Smooth muscle cell (in vitro differentiated cells): ENCODE results near the gene XPA. TPM values are rescaled to one million over a fixed set of nuclear protein-coding genes. Genes with fewer than 3 reads are reported as not detected.

Experiments
- DNase-seq: peaks from one replicate; lab custom pipeline; 2025; ENCODE audit not compliant: unreplicated experiment; lab: John Stamatoyannopoulos, UW
- H2AFZ ChIP-seq: fragments of 200-600 bp; sonication (generic); 2 replicates; pipeline ENCODE4 v1.6.0; 2016; ENCODE audit warnings: antibody characterized with exemption, low read depth, mild to moderate bottlenecking
- H3F3A ChIP-seq: fragments of 200-600 bp; sonication (generic); 2 replicates; pipeline ENCODE4 v1.6.0; 2017; ENCODE audit warnings: antibody characterized with exemption, low read depth
- H3K27ac ChIP-seq: fragments of 200-600 bp; sonication (generic); 2 replicates; pipeline ENCODE4 v1.5.1; 2016; ENCODE audit warnings: low read depth, mild to moderate bottlenecking
- H3K27me3 ChIP-seq: fragments of 200-600 bp; sonication (generic); 2 replicates; pipeline ENCODE4 v1.6.1; 2016; ENCODE audit warnings: low read depth, mild to moderate bottlenecking
- H3K36me3 ChIP-seq: fragments of 200-600 bp; sonication (generic); 2 replicates; pipeline ENCODE4 v1.5.1; 2016; ENCODE audit warnings: low read depth
- H3K4me1 ChIP-seq: fragments of 200-600 bp; sonication (generic); 2 replicates; pipeline ENCODE4 v1.5.1; 2016; ENCODE audit warnings: low read depth
- H3K4me2 ChIP-seq: fragments of 200-600 bp; sonication (generic); 2 replicates; pipeline ENCODE4 v1.6.0; 2016; ENCODE audit warnings: mild to moderate bottlenecking
- H3K4me3 ChIP-seq: fragments of 200-600 bp; sonication (generic); 2 replicates; pipeline ENCODE4 v1.5.1; 2016; ENCODE audit warnings: mild to moderate bottlenecking
- H3K79me2 ChIP-seq: fragments of 200-600 bp; sonication (generic); 2 replicates; pipeline ENCODE4 v1.6.0; 2016; ENCODE audit warnings: low read depth, mild to moderate bottlenecking
- H3K9ac ChIP-seq: fragments of 200-600 bp; sonication (generic); 2 replicates; pipeline ENCODE4 v1.6.0; 2016; ENCODE audit warnings: low read depth
- H3K9me3 ChIP-seq: fragments of 200-600 bp; sonication (generic); replicated peaks from 2 replicates; pipeline ENCODE4 v1.5.1; 2016; ENCODE audit warnings: low read depth
- H4K20me1 ChIP-seq: fragments of 200-600 bp; sonication (generic); 2 replicates; pipeline ENCODE4 v1.6.0; 2016; ENCODE audit warnings: low read depth
- WGBS: methylation state at CpG from one replicate; pipeline ENCODE4 v1.1.7; 2016; ENCODE audit warnings: low lambda C conversion rate; 5-methylcytosine and 5-hydroxymethylcytosine counted together
- polyA plus RNA-seq: library from polyadenylated mRNA; unstranded; fragments of >200 nt; fragmentation: Nextera tagmentation; extraction: Ambion mirVana; gene quantifications from 2 replicates; pipeline ENCODE4 v1.2.1, GENCODE V29; 2016
- total RNA-seq: library from RNA; depleted of rRNA; stranded (reverse); fragments of >200 nt; gene quantifications from 2 replicates; pipeline ENCODE4 v1.2.3, GENCODE V29; 2014
- TF ChIP-seq, protein P1 (sequence below): fragments of 200-600 bp; sonication (generic); IDR thresholded peaks from 2 replicates; pipeline ENCODE4 v1.5.1; 2017; ENCODE audit warnings: borderline replicate concordance, mild to moderate bottlenecking, antibody characterized with exemption; ENCODE audit not compliant: insufficient read depth, poor library complexity, severe bottlenecking

XPA gene
- total and polyA plus RNA-seq, 2 experiments from 2014 or later: 7.5 to 9.7 TPM

DNA sequence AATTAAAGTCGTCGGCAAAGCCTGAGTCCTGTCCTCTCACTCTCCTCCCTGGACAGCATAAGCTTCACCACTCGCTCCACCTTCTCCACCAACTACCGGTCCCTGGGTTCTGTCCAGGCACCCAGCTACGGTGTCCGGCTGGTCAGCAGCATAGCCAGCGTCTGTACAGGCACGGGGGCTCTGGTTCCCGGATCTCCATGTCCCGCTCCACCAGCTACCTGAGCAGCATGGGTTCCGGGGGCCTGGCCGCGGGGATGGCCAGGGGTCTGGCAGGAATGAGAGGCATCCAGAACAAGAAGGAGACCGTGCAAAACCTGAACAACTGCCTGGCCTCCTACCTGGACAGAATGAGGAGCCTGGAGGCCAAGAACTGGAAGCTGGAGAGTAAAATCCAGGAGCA is 1.7 kb upstream of the XPA start:
- WGBS: 93% methylated on average over 14 of the region's 14 CpGs
- Histone ChIP-seq H3K4me3 (no peak overlapping the region), H2AFZ (no peak overlapping the region), H3K79me2 (peaks cover 21% of the 10 kb centered on the region), H3K4me1 (peaks cover 16% of the 10 kb centered on the region), H3K9ac (no peak overlapping the region), H3K4me2 (no peak overlapping the region), H3K9me3 (no peaks in the 10 kb centered on the region), H3F3A (peaks cover 4% of the 10 kb centered on the region), H4K20me1 (peaks cover 22% of the 10 kb centered on the region), H3K36me3 (no peaks in the 10 kb centered on the region), H3K27ac (no peak overlapping the region), H3K27me3 (no peaks in the 10 kb centered on the region)
- TF ChIP-seq, protein P1, sequence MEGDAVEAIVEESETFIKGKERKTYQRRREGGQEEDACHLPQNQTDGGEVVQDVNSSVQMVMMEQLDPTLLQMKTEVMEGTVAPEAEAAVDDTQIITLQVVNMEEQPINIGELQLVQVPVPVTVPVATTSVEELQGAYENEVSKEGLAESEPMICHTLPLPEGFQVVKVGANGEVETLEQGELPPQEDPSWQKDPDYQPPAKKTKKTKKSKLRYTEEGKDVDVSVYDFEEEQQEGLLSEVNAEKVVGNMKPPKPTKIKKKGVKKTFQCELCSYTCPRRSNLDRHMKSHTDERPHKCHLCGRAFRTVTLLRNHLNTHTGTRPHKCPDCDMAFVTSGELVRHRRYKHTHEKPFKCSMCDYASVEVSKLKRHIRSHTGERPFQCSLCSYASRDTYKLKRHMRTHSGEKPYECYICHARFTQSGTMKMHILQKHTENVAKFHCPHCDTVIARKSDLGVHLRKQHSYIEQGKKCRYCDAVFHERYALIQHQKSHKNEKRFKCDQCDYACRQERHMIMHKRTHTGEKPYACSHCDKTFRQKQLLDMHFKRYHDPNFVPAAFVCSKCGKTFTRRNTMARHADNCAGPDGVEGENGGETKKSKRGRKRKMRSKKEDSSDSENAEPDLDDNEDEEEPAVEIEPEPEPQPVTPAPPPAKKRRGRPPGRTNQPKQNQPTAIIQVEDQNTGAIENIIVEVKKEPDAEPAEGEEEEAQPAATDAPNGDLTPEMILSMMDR: no peak
- no peak for DNase-seq

DNA sequence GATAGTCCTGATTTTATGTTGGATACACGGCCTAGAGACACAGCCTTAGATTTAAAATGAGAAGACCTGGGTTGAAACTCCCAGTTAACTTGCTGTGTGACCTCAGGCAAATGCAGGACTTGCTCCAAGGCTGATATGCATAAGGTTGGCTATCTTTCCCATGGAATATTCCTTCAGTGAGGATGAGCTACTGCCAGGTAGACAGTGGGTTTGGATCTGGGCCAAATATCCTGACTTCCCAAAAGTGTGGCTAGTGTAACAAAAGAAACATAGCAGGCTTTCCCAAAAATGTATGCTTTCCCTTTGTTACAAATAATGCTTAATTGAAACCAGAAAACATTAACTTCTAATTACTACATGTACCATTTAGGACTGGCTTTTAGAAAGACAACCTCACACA is 697 bp upstream of the XPA start:
- H2AFZ ChIP-seq: peak overlapping the region; percentile 34
- H3K4me1 ChIP-seq: peaks cover 16% of the 10 kb centered on the region
- no peaks in the 10 kb centered on the region for H3F3A ChIP-seq
- no peak overlapping the region for H3K27ac ChIP-seq
- H3K4me2 ChIP-seq: peak overlapping the region; percentile 99
- H3K9ac ChIP-seq: no peak overlapping the region
- H3K27me3 ChIP-seq: no peaks in the 10 kb centered on the region
- TF ChIP-seq, protein P1: no peak
- no peaks in the 10 kb centered on the region for H3K9me3 ChIP-seq
- WGBS: 71% methylated on average over 1 of the region's 1 CpG
- peak overlapping the region; percentile 68 for H3K4me3 ChIP-seq
- no peak for DNase-seq
- no peaks in the 10 kb centered on the region for H3K36me3 ChIP-seq
- H3K79me2 ChIP-seq: peaks cover 26% of the 10 kb centered on the region
- H4K20me1 ChIP-seq: peaks cover 25% of the 10 kb centered on the region

DNA sequence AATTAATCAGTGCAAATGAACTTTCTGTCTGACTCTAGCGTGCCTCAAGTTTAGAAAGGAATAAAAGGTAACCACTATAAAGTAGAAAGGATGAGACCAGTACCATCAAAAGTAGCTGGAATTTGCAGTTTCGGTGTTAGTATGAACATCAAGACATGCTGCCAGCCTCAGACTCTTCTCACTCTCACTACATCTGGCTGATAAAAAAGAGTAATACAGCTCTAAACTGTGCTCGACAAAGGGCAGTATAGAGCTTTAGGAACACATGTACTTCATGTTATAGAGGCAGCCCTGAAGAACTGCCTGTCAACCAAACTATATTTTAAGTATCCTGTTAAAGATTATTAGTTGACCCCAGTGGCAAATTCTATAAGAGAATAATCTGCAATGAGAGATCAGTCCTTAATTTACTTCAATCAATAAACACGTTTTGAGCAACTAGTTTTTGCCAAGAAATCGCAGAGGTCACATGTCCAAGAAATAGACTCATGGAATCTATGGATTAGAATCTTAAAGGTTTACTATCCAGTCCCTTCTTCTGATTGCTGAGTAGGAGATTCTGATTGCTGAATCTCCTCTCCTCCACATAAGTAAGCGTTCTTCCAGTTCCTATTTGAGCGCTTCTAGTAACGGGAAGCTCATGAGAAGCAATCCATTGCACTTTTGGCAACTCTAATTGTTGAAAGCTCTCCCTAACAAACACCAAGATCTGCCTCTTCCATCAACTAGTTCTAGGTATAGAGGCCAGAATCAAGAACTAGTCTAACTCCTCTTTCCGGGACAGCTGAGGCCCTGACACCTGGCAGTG is 941 bp downstream of the XPA start:
- no peaks in the 10 kb centered on the region for H3K27me3 ChIP-seq
- peak overlapping the region; percentile 99 for H3K4me2 ChIP-seq
- DNase-seq: no peak
- TF ChIP-seq, protein P1: no peak
- H3K4me1 ChIP-seq: peaks cover 16% of the 10 kb centered on the region
- no peaks in the 10 kb centered on the region for H3F3A ChIP-seq
- peaks cover 26% of the 10 kb centered on the region for H3K79me2 ChIP-seq
- H3K36me3 ChIP-seq: peaks cover 3% of the 10 kb centered on the region
- peak overlapping the region; percentile 68 for H3K4me3 ChIP-seq
- H4K20me1 ChIP-seq: peaks cover 25% of the 10 kb centered on the region
- no peaks in the 10 kb centered on the region for H3K9me3 ChIP-seq
- WGBS: 31% methylated on average over 9 of the region's 9 CpGs
- H3K9ac ChIP-seq: peak overlapping the region; percentile 72
- H3K27ac ChIP-seq: peak overlapping the region; percentile 68
- H2AFZ ChIP-seq: peak overlapping the region; percentile 78

DNA sequence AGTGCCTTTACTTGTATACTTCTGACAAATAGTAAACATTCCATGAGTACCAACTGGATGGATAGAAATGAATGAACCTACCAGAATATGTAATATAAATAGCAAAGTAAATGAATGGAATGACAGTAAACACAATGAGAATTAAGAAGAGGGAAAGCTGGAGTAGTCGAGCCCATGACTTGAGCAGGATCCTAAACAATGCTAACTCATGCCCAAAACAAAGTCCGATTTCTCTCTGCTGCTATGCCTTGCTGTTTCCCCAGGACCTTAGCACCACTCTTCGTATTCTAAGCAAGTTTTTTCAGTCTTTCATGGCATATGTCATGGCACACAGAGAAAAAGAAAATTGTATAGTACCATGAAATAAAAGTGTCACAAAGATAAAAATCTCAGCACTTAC is 1.8 kb downstream of the XPA start:
- peaks cover 16% of the 10 kb centered on the region for H3K4me1 ChIP-seq
- H3K27me3 ChIP-seq: no peaks in the 10 kb centered on the region
- peaks cover 3% of the 10 kb centered on the region for H3K36me3 ChIP-seq
- WGBS: 86% methylated on average over 3 of the region's 3 CpGs
- H3F3A ChIP-seq: no peaks in the 10 kb centered on the region
- DNase-seq: no peak
- peak overlapping the region; percentile 99 for H3K4me2 ChIP-seq
- H3K4me3 ChIP-seq: peak overlapping the region; percentile 68
- peaks cover 26% of the 10 kb centered on the region for H3K79me2 ChIP-seq
- no peak overlapping the region for H3K9ac ChIP-seq
- H3K27ac ChIP-seq: no peak overlapping the region
- TF ChIP-seq, protein P1: no peak
- H2AFZ ChIP-seq: no peak overlapping the region
- no peaks in the 10 kb centered on the region for H3K9me3 ChIP-seq
- peaks cover 25% of the 10 kb centered on the region for H4K20me1 ChIP-seq
